VCaP (cell line): ENCODE data around the gene MORN1.
A peak's percentile ranks its signal among the peaks of the same experiment; 100 is the strongest.

Experiments used
- H3K27ac ChIP-seq: fragments of 450-650 bp; 2 replicates; pipeline ENCODE4 v1.5.1; 2017
- CTCF ChIP-seq: fragments of 450-650 bp; conservative IDR thresholded peaks from 2 replicates; pipeline ENCODE4 v1.5.1; 2017; ENCODE audit warnings: mild to moderate bottlenecking, moderate library complexity

MORN1 gene

GRCh38 chr1:2319291-2319690 lies 72.1 kb downstream of the MORN1 start:
- no peak overlapping the region for H3K27ac ChIP-seq
- no peak for TF ChIP-seq CTCF

- no peak for TF ChIP-seq CTCF
- no peak overlapping the region for H3K27ac ChIP-seq
Measured at GRCh38 chr1:2318314-2319278, 72.8 kb downstream of the MORN1 start.

- no peak for TF ChIP-seq CTCF
- H3K27ac ChIP-seq: no peak overlapping the region
Measured at GRCh38 chr1:2317230-2318065, 73.9 kb downstream of the MORN1 start.

- no peak overlapping the region; the same call in 1 of the 2 replicates for H3K27ac ChIP-seq
- TF ChIP-seq CTCF: no peak
Measured at GRCh38 chr1:2316451-2316961, 74.8 kb downstream of the MORN1 start.

GRCh38 chr1:2315674-2316450 lies 75.5 kb downstream of the MORN1 start:
- TF ChIP-seq CTCF: no peak
- peak overlapping the region; percentile 90; the same call in 1 of the 2 replicates for H3K27ac ChIP-seq

GRCh38 chr1:2314803-2315673 lies 76.3 kb downstream of the MORN1 start:
- TF ChIP-seq CTCF: peak; percentile 96
- peak overlapping the region; percentile 90 for H3K27ac ChIP-seq
